Esophagus squamous epithelium (tissue), 4 donors: ENCODE measurements around the gene GMPR2.

ENCODE experiments used
- CTCF ChIP-seq, 6 experiments: fragments of 450-650 bp in 4 of 6; fragments of 200-600 bp in 2 of 6; sonication (generic) in 2 of 6; IDR thresholded peaks; one replicate each; pipeline ENCODE4 v1.5.1; 2016 to 2019; ENCODE audit warnings: antibody characterized with exemption in 6 of 6, mild to moderate bottlenecking in 4 of 6, moderate library complexity in 4 of 6
- POLR2A ChIP-seq, 4 donors: fragments of 450-650 bp; IDR thresholded peaks; one replicate each; pipeline ENCODE4 v1.6.1; 2017; ENCODE audit warnings: antibody characterized with exemption in 4 of 4, mild to moderate bottlenecking in 4 of 4, moderate library complexity in 3 of 4

DNA sequence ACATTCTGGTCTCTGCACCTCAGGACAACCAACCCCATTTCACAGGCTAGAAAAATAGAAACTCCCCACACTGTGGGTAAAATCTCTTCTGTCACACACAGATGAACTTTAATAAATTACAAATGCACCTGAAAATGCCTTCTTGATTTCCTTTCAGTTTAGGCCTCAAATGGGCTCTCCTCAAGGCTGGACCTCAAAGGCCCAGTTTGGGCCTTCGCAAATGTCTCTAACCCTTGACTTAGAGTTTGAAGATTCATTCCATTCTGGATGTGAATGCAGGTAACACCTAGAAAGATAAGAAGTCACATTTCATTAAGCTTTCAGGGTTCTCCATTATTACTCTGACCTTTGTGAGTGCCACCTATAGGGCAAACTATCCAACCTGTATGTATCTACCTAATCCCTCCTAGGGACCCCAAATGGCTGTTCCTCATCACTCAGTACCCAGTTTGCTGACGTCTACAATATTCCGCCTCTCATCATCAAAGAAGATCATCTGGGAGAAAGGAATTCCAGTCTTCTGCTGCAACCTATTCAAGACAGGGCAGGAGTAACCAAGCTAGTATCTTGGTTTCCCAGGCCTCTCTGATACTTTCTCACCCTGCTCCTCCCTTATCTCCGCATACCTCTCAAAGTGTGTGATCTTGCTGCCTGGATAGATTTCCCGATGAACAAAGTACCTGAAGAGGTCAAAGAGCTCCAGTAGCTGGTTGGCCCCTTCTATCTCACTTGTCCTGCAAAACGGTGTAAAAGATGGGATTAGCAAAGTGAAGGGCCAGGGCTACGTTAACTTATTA, 18.7 kb upstream of the GMPR2 start:
- TF ChIP-seq CTCF (IDR thresholded peaks at IDR 0.05) (no peak), POLR2A (IDR thresholded peaks at IDR 0.05) (no peak)
